C4-2B (cell line): ENCODE results near the gene QKI.

Experiments used
- CTCF ChIP-seq: fragments of 450-650 bp; conservative IDR thresholded peaks from 2 replicates; pipeline ENCODE4 v1.5.1; 2017; ENCODE audit warnings: mild to moderate bottlenecking
- ZFX ChIP-seq: fragments of 450-650 bp; IDR thresholded peaks from 2 replicates; pipeline ENCODE4 v1.6.1; 2017

GRCh38 chr6:163404825-163405265 is 9.7 kb upstream of the QKI start:
- TF ChIP-seq CTCF: no peak
- TF ChIP-seq ZFX: no peak
